ENCODE measurements around the gene KRTAP19-5.
"Not testable (repeated sequence)": the region's sequence is repeated elsewhere in the genome, so short reads cannot be mapped to it uniquely, and the experiment has no call there.

The KRTAP19-5 gene

GRCh38 chr21:30502041-30502440, at the start of gene KRTAP19-5:
Gene KRTAP19-5 (minus strand): TSS chr21:30502141. CDS start chr21:30502090, 51 bp downstream.
- Histone ChIP-seq H3K27ac (ENCODE audit: low read length) (no peak within 1 kb of the TSS), H3K9ac (ENCODE audit: low read length in 2 of 2) (no peak within 1 kb of the TSS), H3K27me3 (ENCODE audit: control insufficient read depth in 1 of 2, insufficient read depth in 2 of 2, low read length in 2 of 2) (no peaks in the 10 kb centered on the region), H3K36me3 (ENCODE audit: control insufficient read depth in 2 of 2, insufficient read depth in 2 of 2, low read length in 2 of 2) (no peaks in the 10 kb centered on the region), H3K4me1 (ENCODE audit: control insufficient read depth, insufficient read depth, low read length) (no peaks in the 10 kb centered on the region), H3K4me3 (ENCODE audit: low read length in 2 of 2) (no peak within 1 kb of the TSS), H3K9me3 (ENCODE audit: control insufficient read depth in 2 of 2, low read length in 2 of 2) (peaks cover 0 to 4% of the 10 kb centered on the region in 2 donors)

- H3K9ac ChIP-seq (ENCODE audit: low read length in 2 of 2), result no peak within 1 kb of the TSS
- no peak within 1 kb of the TSS for H3K4me3 ChIP-seq (ENCODE audit: low read length in 2 of 2)
- no peaks in the 10 kb centered on the region for H3K9me3 ChIP-seq (ENCODE audit: control insufficient read depth in 2 of 2, low read length in 2 of 2)
- no peaks in the 10 kb centered on the region for H3K4me1 ChIP-seq (ENCODE audit: control insufficient read depth, insufficient read depth, low read length)
- H3K36me3 ChIP-seq (ENCODE audit: control insufficient read depth in 2 of 2, insufficient read depth in 2 of 2, low read length in 2 of 2), result no peaks in the 10 kb centered on the region
- H3K27me3 ChIP-seq (ENCODE audit: control insufficient read depth in 1 of 2, insufficient read depth in 2 of 2, low read length in 2 of 2), result no peaks in the 10 kb centered on the region
- H3K27ac ChIP-seq (ENCODE audit: low read length), result no peak within 1 kb of the TSS
Observed at GRCh38 chr21:30541764-30542163, 39.8 kb upstream of the KRTAP19-5 start, which contains the start of gene KRTAP19-6. Gene KRTAP19-6 (minus strand): TSS chr21:30541864. CDS start chr21:30541833, 31 bp downstream.

- Histone ChIP-seq H3K9ac (ENCODE audit: low read length in 2 of 2) (no peak overlapping the region), H3K27me3 (ENCODE audit: control insufficient read depth in 1 of 2, insufficient read depth in 2 of 2, low read length in 2 of 2) (no peaks in the 10 kb centered on the region), H3K36me3 (ENCODE audit: control insufficient read depth in 2 of 2, insufficient read depth in 2 of 2, low read length in 2 of 2) (no peaks in the 10 kb centered on the region), H3K27ac (ENCODE audit: low read length) (no peak overlapping the region), H3K4me1 (ENCODE audit: control insufficient read depth, insufficient read depth, low read length) (no peaks in the 10 kb centered on the region), H3K4me3 (ENCODE audit: low read length in 2 of 2) (no peak overlapping the region), H3K9me3 (ENCODE audit: control insufficient read depth in 2 of 2, low read length in 2 of 2) (no peaks in the 10 kb centered on the region)
Observed at GRCh38 chr21:30518876-30519275, 16.9 kb upstream of the KRTAP19-5 start.

DNA sequence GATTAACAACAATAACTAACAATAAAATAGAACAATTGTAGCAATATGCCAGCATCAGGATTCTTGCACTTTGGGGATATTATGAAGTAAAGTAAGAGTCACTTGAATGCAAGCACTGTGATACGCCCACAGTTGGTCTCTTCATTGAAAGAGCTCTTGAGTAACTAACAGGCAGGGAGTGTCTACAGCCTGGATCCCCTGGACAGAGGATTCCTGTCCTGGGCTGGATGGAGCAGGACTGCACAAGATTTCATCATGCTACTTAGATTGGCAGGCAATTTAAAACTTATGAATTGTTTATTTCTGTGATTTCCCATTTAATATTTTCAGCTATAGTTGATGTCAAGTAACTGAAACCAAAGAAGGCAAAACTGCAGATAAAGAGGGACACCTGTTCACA, 13.7 kb upstream of the KRTAP19-5 start:
- H3K4me1 ChIP-seq (ENCODE audit: control insufficient read depth, insufficient read depth, low read length), result no peaks in the 10 kb centered on the region
- no peak overlapping the region for H3K9ac ChIP-seq (ENCODE audit: low read length in 2 of 2)
- no peak overlapping the region for H3K4me3 ChIP-seq (ENCODE audit: low read length in 2 of 2)
- no peaks in the 10 kb centered on the region for H3K27me3 ChIP-seq (ENCODE audit: control insufficient read depth in 1 of 2, insufficient read depth in 2 of 2, low read length in 2 of 2)
- H3K36me3 ChIP-seq (ENCODE audit: control insufficient read depth in 2 of 2, insufficient read depth in 2 of 2, low read length in 2 of 2), result no peaks in the 10 kb centered on the region
- no peak overlapping the region for H3K27ac ChIP-seq (ENCODE audit: low read length)
- no peaks in the 10 kb centered on the region for H3K9me3 ChIP-seq (ENCODE audit: control insufficient read depth in 2 of 2, low read length in 2 of 2)

GRCh38 chr21:30505621-30506205, 3.8 kb upstream of the KRTAP19-5 start:
- not testable (repeated sequence) for H3K4me3 ChIP-seq (ENCODE audit: low read length in 2 of 2); H3K4me1 ChIP-seq (ENCODE audit: control insufficient read depth, insufficient read depth, low read length); H3K36me3 ChIP-seq (ENCODE audit: control insufficient read depth in 2 of 2, insufficient read depth in 2 of 2, low read length in 2 of 2); H3K27ac ChIP-seq (ENCODE audit: low read length); H3K27me3 ChIP-seq (ENCODE audit: control insufficient read depth in 1 of 2, insufficient read depth in 2 of 2, low read length in 2 of 2); H3K9ac ChIP-seq (ENCODE audit: low read length in 2 of 2); H3K9me3 ChIP-seq (ENCODE audit: control insufficient read depth in 2 of 2, low read length in 2 of 2)

DNA sequence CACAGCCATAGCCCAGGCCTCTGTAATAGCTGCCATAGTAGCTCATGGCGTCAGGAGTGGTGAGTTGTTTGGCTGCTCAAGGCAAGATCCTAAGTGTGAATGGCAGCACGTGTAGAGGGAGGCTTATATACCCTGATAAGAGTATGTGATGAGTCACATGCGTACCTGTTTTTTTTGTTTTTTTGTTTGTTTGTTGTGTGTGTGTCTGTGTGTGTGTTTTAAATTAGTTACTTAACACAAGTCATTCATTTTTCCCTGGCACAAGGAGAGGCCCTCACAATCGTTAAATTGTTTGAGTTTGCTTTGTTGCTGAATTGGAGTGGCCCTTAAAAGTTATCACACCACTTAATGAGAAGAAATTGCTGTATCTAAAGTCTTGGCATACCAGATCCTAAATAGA, 4.9 kb downstream of the KRTAP19-5 start, which contains the start of gene KRTAP19-4:
KRTAP19-4 (minus strand) TSS at position 101 of the 400 bp plus-strand sequence; CDS start at position 46, 55 bp downstream.
- no peak within 1 kb of the TSS for H3K4me3 ChIP-seq (ENCODE audit: low read length in 2 of 2)
- H3K4me1 ChIP-seq (ENCODE audit: control insufficient read depth, insufficient read depth, low read length), result no peaks in the 10 kb centered on the region
- H3K27ac ChIP-seq (ENCODE audit: low read length), result no peak within 1 kb of the TSS
- H3K27me3 ChIP-seq (ENCODE audit: control insufficient read depth in 1 of 2, insufficient read depth in 2 of 2, low read length in 2 of 2), result no peaks in the 10 kb centered on the region
- H3K36me3 ChIP-seq (ENCODE audit: control insufficient read depth in 2 of 2, insufficient read depth in 2 of 2, low read length in 2 of 2), result no peaks in the 10 kb centered on the region
- H3K9ac ChIP-seq (ENCODE audit: low read length in 2 of 2), result no peak within 1 kb of the TSS
- H3K9me3 ChIP-seq (ENCODE audit: control insufficient read depth in 2 of 2, low read length in 2 of 2), result peaks cover 0 to 4% of the 10 kb centered on the region in 2 donors

DNA sequence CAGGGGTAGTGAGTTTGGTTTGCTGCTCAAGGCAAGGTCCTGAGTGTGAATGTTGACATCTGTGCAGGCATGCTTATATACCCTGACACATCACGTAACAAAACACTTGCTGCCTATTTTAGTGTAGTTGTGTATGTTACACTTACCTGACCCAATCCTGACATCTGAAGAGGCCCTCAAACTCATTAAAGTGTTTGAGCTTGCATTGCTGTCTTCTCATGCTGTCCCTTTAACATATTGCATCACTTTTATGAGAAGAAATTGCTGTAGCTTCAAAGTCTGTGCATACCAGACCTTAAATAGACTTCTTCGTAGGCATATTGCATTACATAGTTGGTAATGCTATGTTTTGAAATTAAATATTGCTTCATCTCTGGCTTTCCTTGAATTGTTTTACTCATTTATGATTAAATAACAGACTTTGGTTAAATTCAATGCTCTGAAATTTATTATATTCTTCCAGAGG, 9.9 kb downstream of the KRTAP19-5 start, which contains the start of gene KRTAP19-3:
KRTAP19-3 (minus strand) TSS at position 51 of the 466 bp plus-strand sequence. CDS start 56 bp downstream, outside the sequence.
- Histone ChIP-seq H3K9me3 (ENCODE audit: control insufficient read depth in 2 of 2, low read length in 2 of 2) (no peaks in the 10 kb centered on the region), H3K9ac (ENCODE audit: low read length in 2 of 2) (no peak within 1 kb of the TSS), H3K27ac (ENCODE audit: low read length) (no peak within 1 kb of the TSS), H3K36me3 (ENCODE audit: control insufficient read depth in 2 of 2, insufficient read depth in 2 of 2, low read length in 2 of 2) (no peaks in the 10 kb centered on the region), H3K4me1 (ENCODE audit: control insufficient read depth, insufficient read depth, low read length) (no peaks in the 10 kb centered on the region), H3K4me3 (ENCODE audit: low read length in 2 of 2) (no peak within 1 kb of the TSS), H3K27me3 (ENCODE audit: control insufficient read depth in 1 of 2, insufficient read depth in 2 of 2, low read length in 2 of 2) (no peaks in the 10 kb centered on the region)

DNA sequence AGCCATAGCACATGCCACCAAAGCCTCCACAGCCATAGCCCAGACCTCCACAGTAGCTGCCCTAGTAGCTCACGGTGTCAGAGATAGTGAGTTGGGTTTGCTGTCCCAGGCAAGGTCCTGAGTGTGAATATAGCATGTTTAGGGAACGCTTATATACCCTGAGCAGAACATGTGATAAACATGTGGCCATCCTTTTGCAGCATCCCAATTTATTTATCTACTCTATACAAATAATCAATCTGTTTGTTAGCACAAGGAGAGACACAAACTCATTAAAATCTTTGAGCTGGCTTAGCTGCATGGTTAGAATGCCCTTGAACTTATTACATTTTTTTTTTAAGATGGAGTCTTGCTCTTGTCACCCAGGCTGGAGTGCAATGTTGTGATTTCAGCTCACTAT, 14.6 kb downstream of the KRTAP19-5 start, which contains the start of gene KRTAP19-2:
KRTAP19-2 (minus strand) TSS at position 101 of the 400 bp plus-strand sequence; CDS start at position 13, 88 bp downstream.
- Histone ChIP-seq H3K4me3 (ENCODE audit: low read length in 2 of 2) (no peak within 1 kb of the TSS), H3K27ac (ENCODE audit: low read length) (no peak within 1 kb of the TSS), H3K9ac (ENCODE audit: low read length in 2 of 2) (no peak within 1 kb of the TSS), H3K36me3 (ENCODE audit: control insufficient read depth in 2 of 2, insufficient read depth in 2 of 2, low read length in 2 of 2) (no peaks in the 10 kb centered on the region), H3K9me3 (ENCODE audit: control insufficient read depth in 2 of 2, low read length in 2 of 2) (no peaks in the 10 kb centered on the region), H3K27me3 (ENCODE audit: control insufficient read depth in 1 of 2, insufficient read depth in 2 of 2, low read length in 2 of 2) (no peaks in the 10 kb centered on the region), H3K4me1 (ENCODE audit: control insufficient read depth, insufficient read depth, low read length) (no peaks in the 10 kb centered on the region)

DNA sequence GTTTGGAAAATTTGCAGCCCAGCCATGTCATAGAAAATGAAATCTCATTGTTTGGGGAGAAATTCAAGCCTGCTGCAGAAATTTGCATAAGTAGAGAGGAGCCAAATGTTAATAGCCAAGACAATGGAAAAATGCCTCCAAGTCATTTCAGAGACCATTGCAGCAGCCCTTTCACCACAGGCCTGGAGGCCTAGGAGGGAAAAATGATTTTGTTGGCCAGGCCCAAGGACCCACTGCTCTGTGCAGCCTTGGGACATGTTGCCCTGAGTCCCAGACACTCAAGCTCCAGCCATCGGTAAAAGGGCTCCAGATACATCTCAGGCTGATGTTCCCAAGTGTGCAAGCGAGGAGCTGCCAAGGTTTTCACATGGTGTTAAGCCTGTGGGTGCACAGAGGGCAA, 15.8 kb downstream of the KRTAP19-5 start:
- H3K9me3 ChIP-seq (ENCODE audit: control insufficient read depth in 2 of 2, low read length in 2 of 2), result no peaks in the 10 kb centered on the region

GRCh38 chr21:30482130-30482529, 19.8 kb downstream of the KRTAP19-5 start:
- Histone ChIP-seq H3K9ac (ENCODE audit: low read length in 2 of 2) (no peak overlapping the region), H3K4me1 (ENCODE audit: control insufficient read depth, insufficient read depth, low read length) (no peaks in the 10 kb centered on the region), H3K27ac (ENCODE audit: low read length) (no peak overlapping the region), H3K36me3 (ENCODE audit: control insufficient read depth in 2 of 2, insufficient read depth in 2 of 2, low read length in 2 of 2) (no peaks in the 10 kb centered on the region), H3K4me3 (ENCODE audit: low read length in 2 of 2) (no peak overlapping the region), H3K27me3 (ENCODE audit: control insufficient read depth in 1 of 2, insufficient read depth in 2 of 2, low read length in 2 of 2) (no peaks in the 10 kb centered on the region), H3K9me3 (ENCODE audit: control insufficient read depth in 2 of 2, low read length in 2 of 2) (no peaks in the 10 kb centered on the region)

More for the DNA sequence above, 15.8 kb downstream of the KRTAP19-5 start:
- no peaks in the 10 kb centered on the region for H3K36me3 ChIP-seq (ENCODE audit: control insufficient read depth in 2 of 2, insufficient read depth in 2 of 2, low read length in 2 of 2)
- H3K27ac ChIP-seq (ENCODE audit: low read length), result no peak overlapping the region
- H3K9ac ChIP-seq (ENCODE audit: low read length in 2 of 2), result no peak overlapping the region
- H3K4me3 ChIP-seq (ENCODE audit: low read length in 2 of 2), result no peak overlapping the region
- no peaks in the 10 kb centered on the region for H3K4me1 ChIP-seq (ENCODE audit: control insufficient read depth, insufficient read depth, low read length)
- no peaks in the 10 kb centered on the region for H3K27me3 ChIP-seq (ENCODE audit: control insufficient read depth in 1 of 2, insufficient read depth in 2 of 2, low read length in 2 of 2)

GRCh38 chr21:30480145-30480544, 21.8 kb downstream of the KRTAP19-5 start, which contains the start of gene KRTAP19-1:
Gene KRTAP19-1 (minus strand): TSS chr21:30480367. CDS start chr21:30480317, 50 bp downstream.
- Histone ChIP-seq H3K27me3 (ENCODE audit: control insufficient read depth in 1 of 2, insufficient read depth in 2 of 2, low read length in 2 of 2) (no peaks in the 10 kb centered on the region), H3K4me1 (ENCODE audit: control insufficient read depth, insufficient read depth, low read length) (no peaks in the 10 kb centered on the region), H3K36me3 (ENCODE audit: control insufficient read depth in 2 of 2, insufficient read depth in 2 of 2, low read length in 2 of 2) (no peaks in the 10 kb centered on the region), H3K9me3 (ENCODE audit: control insufficient read depth in 2 of 2, low read length in 2 of 2) (no peaks in the 10 kb centered on the region), H3K4me3 (ENCODE audit: low read length in 2 of 2) (no peak within 1 kb of the TSS), H3K9ac (ENCODE audit: low read length in 2 of 2) (no peak within 1 kb of the TSS), H3K27ac (ENCODE audit: low read length) (no peak within 1 kb of the TSS)
